PFSK-1 (cell line): Measurements from ENCODE around the gene OS9.

Experiments used
- POLR2AphosphoS5 ChIP-seq: IDR thresholded peaks from 2 replicates; pipeline ENCODE4 v1.6.1; 2012; ENCODE audit warnings: low read depth, mild to moderate bottlenecking, control low read depth, low read length, moderate library complexity
- REST ChIP-seq, 2 experiments: IDR thresholded peaks; 2 replicates each; pipeline versions ENCODE4 v1.6.1 to v1.8.0; 2011 to 2012; ENCODE audit warnings: low read depth in 2 of 2, low read length in 2 of 2, control low read depth in 1 of 2, inconsistent platforms in 1 of 2, mild to moderate bottlenecking in 1 of 2, moderate library complexity in 1 of 2; ENCODE audit not compliant: insufficient read depth in 1 of 2
- TAF1 ChIP-seq: IDR thresholded peaks from 2 replicates; pipeline ENCODE4 v1.6.1; 2012; ENCODE audit warnings: low read length, control low read depth, borderline replicate concordance; ENCODE audit not compliant: insufficient read depth

DNA sequence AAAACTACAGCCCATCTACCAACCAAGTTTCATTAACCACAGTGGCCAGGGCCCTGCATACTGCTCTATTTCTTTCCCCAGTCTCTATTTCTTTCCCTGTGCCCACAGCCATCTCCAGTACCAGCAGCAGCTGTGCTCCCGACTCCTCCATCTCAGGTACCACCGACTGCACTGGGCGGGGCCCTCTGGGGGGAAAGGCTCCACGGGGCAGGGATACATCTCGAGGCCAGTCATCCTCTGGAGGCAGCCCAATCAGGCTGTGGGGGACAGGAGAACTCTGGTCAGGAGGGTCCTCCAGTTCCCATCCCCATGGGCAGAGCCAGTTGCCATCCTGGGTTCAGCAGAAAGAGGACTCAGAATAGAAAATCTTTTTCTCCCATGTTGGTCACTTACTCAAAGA is 55.1 kb downstream of the OS9 start:
- TF ChIP-seq REST (IDR thresholded peaks at IDR 0.05; ENCODE audit: insufficient read depth in 1 of 2, low read depth in 2 of 2, low read length in 2 of 2) (no peak), POLR2AphosphoS5 (no peak; the same call in 1 of the 2 replicates), TAF1 (no peak)
